ENCODE data around the gene FAM219B. TPM values are rescaled to one million over a fixed set of nuclear protein-coding genes. Genes with fewer than 3 reads are reported as not detected.

FAM219B gene
- total RNA-seq, 4 donors from 2014 or later: 60.8 to 92.0 (median 84.3) TPM

DNA sequence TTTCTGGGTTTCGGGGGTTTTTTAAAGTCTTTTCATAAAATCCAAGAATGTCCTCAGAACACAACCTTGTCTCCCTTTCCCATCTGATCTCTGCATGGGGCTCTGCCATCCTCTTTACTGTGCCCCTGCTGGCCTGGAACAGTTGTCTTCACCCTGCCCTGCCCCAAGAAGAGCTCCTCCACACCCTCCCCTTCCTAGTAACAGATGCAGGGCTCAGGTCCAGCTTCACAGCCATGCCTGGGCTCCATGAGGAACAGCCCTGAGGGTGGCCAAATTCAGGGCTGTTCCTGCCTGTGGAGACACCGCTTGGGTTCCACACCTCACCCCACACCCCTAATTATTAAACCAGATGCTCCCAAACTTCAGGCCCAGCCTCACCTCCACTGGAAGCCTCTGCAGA is 50.8 kb downstream of the FAM219B start:
- WGBS: 89% methylated on average over 2 of the region's 2 CpGs
- no peak overlapping the region for H3K4me3 ChIP-seq
- peaks cover 35 to 43% (median 39%) of the 10 kb centered on the region in 4 donors for H3K36me3 ChIP-seq
- no peak for DNase-seq (ENCODE audit: extremely low spot score)
- H3K4me1 ChIP-seq: peaks cover 38 to 49% (median 42%) of the 10 kb centered on the region in 4 donors
- intact Hi-C loops (cut with DNase I): no loop called here
- no peak overlapping the region for H3K27ac ChIP-seq (replicated peaks in 1 of 4)
- no peaks in the 10 kb centered on the region for H3K27me3 ChIP-seq
- no peaks in the 10 kb centered on the region for H3K9me3 ChIP-seq
- TF ChIP-seq POLR2A (IDR thresholded peaks at IDR 0.05; ENCODE audit: low read depth): no peak
- TF ChIP-seq, protein P1, sequence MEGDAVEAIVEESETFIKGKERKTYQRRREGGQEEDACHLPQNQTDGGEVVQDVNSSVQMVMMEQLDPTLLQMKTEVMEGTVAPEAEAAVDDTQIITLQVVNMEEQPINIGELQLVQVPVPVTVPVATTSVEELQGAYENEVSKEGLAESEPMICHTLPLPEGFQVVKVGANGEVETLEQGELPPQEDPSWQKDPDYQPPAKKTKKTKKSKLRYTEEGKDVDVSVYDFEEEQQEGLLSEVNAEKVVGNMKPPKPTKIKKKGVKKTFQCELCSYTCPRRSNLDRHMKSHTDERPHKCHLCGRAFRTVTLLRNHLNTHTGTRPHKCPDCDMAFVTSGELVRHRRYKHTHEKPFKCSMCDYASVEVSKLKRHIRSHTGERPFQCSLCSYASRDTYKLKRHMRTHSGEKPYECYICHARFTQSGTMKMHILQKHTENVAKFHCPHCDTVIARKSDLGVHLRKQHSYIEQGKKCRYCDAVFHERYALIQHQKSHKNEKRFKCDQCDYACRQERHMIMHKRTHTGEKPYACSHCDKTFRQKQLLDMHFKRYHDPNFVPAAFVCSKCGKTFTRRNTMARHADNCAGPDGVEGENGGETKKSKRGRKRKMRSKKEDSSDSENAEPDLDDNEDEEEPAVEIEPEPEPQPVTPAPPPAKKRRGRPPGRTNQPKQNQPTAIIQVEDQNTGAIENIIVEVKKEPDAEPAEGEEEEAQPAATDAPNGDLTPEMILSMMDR (IDR thresholded peaks at IDR 0.05): no peak
- TF ChIP-seq POLR2AphosphoS5 (IDR thresholded peaks at IDR 0.05): no peak
- TF ChIP-seq EP300 (IDR thresholded peaks at IDR 0.05): no peak

- no peak for DNase-seq (ENCODE audit: extremely low spot score)
- no peak for TF ChIP-seq POLR2A (IDR thresholded peaks at IDR 0.05; ENCODE audit: low read depth)
- TF ChIP-seq EP300 (IDR thresholded peaks at IDR 0.05): no peak
- TF ChIP-seq POLR2AphosphoS5 (IDR thresholded peaks at IDR 0.05): no peak
- TF ChIP-seq, protein P1 (IDR thresholded peaks at IDR 0.05): no peak
- WGBS: 89% methylated on average over 11 of the region's 13 CpGs
- H3K27me3 ChIP-seq: no peaks in the 10 kb centered on the region
- intact Hi-C loops (cut with DNase I): no loop called here
- no peak overlapping the region for H3K4me3 ChIP-seq
- no peaks in the 10 kb centered on the region for H3K9me3 ChIP-seq
- H3K27ac ChIP-seq (replicated peaks in 1 of 4): no peak overlapping the region
- H3K4me1 ChIP-seq: peaks cover 33 to 37% (median 35%) of the 10 kb centered on the region in 4 donors
- peaks cover 47 to 56% (median 52%) of the 10 kb centered on the region in 4 donors for H3K36me3 ChIP-seq
These were observed 52.1 kb downstream of the FAM219B start for GRCh38 chr15:74854453-74855022.

DNA sequence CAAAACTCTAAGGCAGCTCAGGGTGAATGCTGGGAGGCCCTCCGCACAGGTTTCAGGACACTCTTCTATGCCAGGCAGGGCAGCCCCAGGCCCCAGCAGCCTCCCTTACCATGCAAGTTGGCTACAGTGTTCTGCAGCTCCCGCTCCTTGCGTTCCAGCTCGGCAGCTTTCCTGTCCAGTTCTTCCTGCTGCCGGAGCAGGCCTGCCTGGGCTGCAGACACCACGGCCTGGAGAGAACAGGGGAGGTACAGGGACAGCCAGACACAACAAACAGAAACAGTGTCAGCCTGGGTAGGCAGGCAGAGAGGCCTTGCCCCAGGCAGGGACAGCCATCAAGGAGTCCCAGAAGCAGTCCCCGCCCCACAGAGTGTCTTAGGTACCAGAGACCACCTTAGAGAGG is 54.7 kb downstream of the FAM219B start:
- intact Hi-C loops (cut with DNase I): no loop called here
- H3K4me3 ChIP-seq: no peak overlapping the region
- no peak overlapping the region for H3K27ac ChIP-seq (replicated peaks in 1 of 4)
- WGBS: 92% methylated on average over 7 of the region's 7 CpGs
- H3K36me3 ChIP-seq: peaks cover 69 to 77% (median 75%) of the 10 kb centered on the region in 4 donors
- TF ChIP-seq, protein P1 (IDR thresholded peaks at IDR 0.05): no peak
- TF ChIP-seq POLR2A (IDR thresholded peaks at IDR 0.05; ENCODE audit: low read depth): no peak
- H3K9me3 ChIP-seq: no peaks in the 10 kb centered on the region
- no peaks in the 10 kb centered on the region for H3K27me3 ChIP-seq
- no peak for DNase-seq (ENCODE audit: extremely low spot score)
- peaks cover 17 to 24% (median 17%) of the 10 kb centered on the region in 4 donors for H3K4me1 ChIP-seq

DNA sequence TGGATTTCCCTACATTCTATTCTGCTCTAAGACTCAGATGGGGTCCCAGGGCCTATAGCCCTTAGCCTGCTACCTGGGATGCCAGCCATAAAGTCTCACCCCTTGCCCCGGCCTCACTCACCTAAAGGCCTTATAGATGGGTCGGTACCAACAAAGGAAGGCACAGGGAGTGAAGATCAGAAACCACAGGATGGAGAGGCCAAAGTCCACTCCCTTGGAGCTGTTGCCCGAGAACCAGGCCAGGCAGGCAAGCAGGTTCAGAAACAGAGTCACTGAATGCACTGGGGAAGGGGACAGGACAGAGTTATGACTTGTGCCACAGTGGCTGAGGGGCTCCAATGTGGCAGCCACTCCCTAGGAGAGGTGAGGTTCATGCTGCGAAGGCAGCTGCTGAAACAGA is 56.3 kb downstream of the FAM219B start:
- no peaks in the 10 kb centered on the region for H3K9me3 ChIP-seq
- no peaks in the 10 kb centered on the region for H3K27me3 ChIP-seq
- H3K4me3 ChIP-seq: no peak overlapping the region
- peaks cover 6 to 11% (median 9%) of the 10 kb centered on the region in 4 donors for H3K4me1 ChIP-seq
- intact Hi-C loops (cut with DNase I): no loop called here
- TF ChIP-seq POLR2AphosphoS5 (IDR thresholded peaks at IDR 0.05): no peak
- TF ChIP-seq, protein P1 (IDR thresholded peaks at IDR 0.05): no peak
- TF ChIP-seq EP300 (IDR thresholded peaks at IDR 0.05): no peak
- no peak for TF ChIP-seq POLR2A (IDR thresholded peaks at IDR 0.05; ENCODE audit: low read depth)
- no peak overlapping the region for H3K27ac ChIP-seq (replicated peaks in 1 of 4)
- no peak for DNase-seq (ENCODE audit: extremely low spot score)
- WGBS: 100% methylated on average over 4 of the region's 4 CpGs
- H3K36me3 ChIP-seq: peaks cover 69 to 92% (median 87%) of the 10 kb centered on the region in 4 donors

Other genes starting within 250 kb of the FAM219B start
- gene EDC3, start 210.8 kb downstream of the FAM219B start, total RNA-seq: 10 to 100 TPM in 3 of 4 donors, 1 to 10 TPM in 1; 9.6 to 19.5 (median 17.9) TPM
- gene CYP1A1, start 181.3 kb downstream of the FAM219B start, total RNA-seq: 1 to 10 TPM in 2 of 4 donors, not detected in 2; 1.5 to 2.5 TPM
- gene CYP1A2, start 158.0 kb downstream of the FAM219B start, total RNA-seq: not detected
- gene CSK, start 124.8 kb downstream of the FAM219B start, total RNA-seq: 10 to 100 TPM; 14.0 to 28.7 (median 21.9) TPM
- under 1 TPM in 1 of 4 donors, not detected in 3; 0.66 TPM for gene LMAN1L, start 94.0 kb downstream of the FAM219B start, total RNA-seq
- gene CPLX3, start 80.2 kb downstream of the FAM219B start, total RNA-seq: under 1 TPM in 1 of 4 donors, not detected in 3; 0.33 TPM
- 10 to 100 TPM; 24.5 to 49.2 (median 35.4) TPM for gene ULK3, start 63.7 kb downstream of the FAM219B start, total RNA-seq
- gene SCAMP2, start 33.5 kb downstream of the FAM219B start, total RNA-seq: 100 to 1,000 TPM in 2 of 4 donors, 10 to 100 TPM in 2; 57.3 to 125 (median 94.9) TPM
- gene MPI, start 16.8 kb downstream of the FAM219B start, total RNA-seq: 10 to 100 TPM; 37.4 to 50.7 (median 44.0) TPM
- gene COX5A, start 31.2 kb upstream of the FAM219B start, total RNA-seq: 10 to 100 TPM; 58.6 to 86.2 (median 75.5) TPM
- 1 to 10 TPM; 4.2 to 7.2 (median 7.0) TPM for gene RPP25, start 49.9 kb upstream of the FAM219B start, total RNA-seq
- gene SCAMP5, start 88.7 kb upstream of the FAM219B start, total RNA-seq: 1 to 10 TPM; 3.3 to 6.4 (median 4.3) TPM
- 1 to 10 TPM; 6.4 to 8.9 (median 7.4) TPM for gene PPCDC, start 116.7 kb upstream of the FAM219B start, total RNA-seq

All from esophagus muscularis mucosa (tissue), 4 donors.